HEK293T (cell line): Measurements from ENCODE around the gene ADAMTS17.

ENCODE experiments used
- ARNT ChIP-seq: fragments of 450-650 bp; IDR thresholded peaks from 2 replicates; pipeline ENCODE4 v1.6.1; 2017; ENCODE audit warnings: mild to moderate bottlenecking
- BHLHE40 ChIP-seq: fragments of 450-650 bp; IDR thresholded peaks from 2 replicates; pipeline ENCODE4 v1.6.1; 2016; ENCODE audit warnings: mild to moderate bottlenecking, moderate library complexity, borderline replicate concordance
- ELF4 ChIP-seq: fragments of 450-650 bp; IDR thresholded peaks from 2 replicates; pipeline ENCODE4 v1.6.1; 2017; ENCODE audit warnings: antibody characterized with exemption
- FOXM1 ChIP-seq: fragments of 450-650 bp; IDR thresholded peaks from 2 replicates; pipeline ENCODE4 v1.6.1; 2017; ENCODE audit warnings: mild to moderate bottlenecking, borderline replicate concordance
- SP1 ChIP-seq: fragments of 450-650 bp; IDR thresholded peaks from 2 replicates; pipeline ENCODE4 v1.6.1; 2017

- TF ChIP-seq ELF4 (no peak), FOXM1 (no peak), ARNT (no peak), SP1 (no peak), BHLHE40 (no peak)
Observed at GRCh38 chr15:100338971-100339444, 2.8 kb downstream of the ADAMTS17 start.
